Measurements from ENCODE around the gene SLC7A14.

GRCh38 chr3:170499562-170500156 is 86.2 kb downstream of the SLC7A14 start:
- no peak for TF ChIP-seq GLIS3 (CRISPR knock-in tag; IDR thresholded peaks at IDR 0.05)
- TF ChIP-seq SNAI2 (CRISPR knock-in tag; IDR thresholded peaks at IDR 0.05) = no peak
- no peak for TF ChIP-seq ZNF8 (CRISPR knock-in tag; IDR thresholded peaks at IDR 0.05)

Data from SK-N-SH treated with all-trans-retinoic acid at 6 μM for 48 hours (cell line).